HepG2 (cell line): ENCODE data around the gene CRYAB. TPM values are rescaled to one million over a fixed set of nuclear protein-coding genes. Genes with fewer than 3 reads are reported as not detected.

Source experiments
- ATAC-seq: fragments of 200-7000 bp; cut with Tn5 transposase; 3 replicates; pipeline ENCODE4 v1.9.1; 2020; ENCODE audit warnings: mild to moderate bottlenecking, moderate library complexity
- BruUV-seq: library from RNA; stranded (reverse); fragments of 400-500 nt; replicated peaks from 2 replicates; lab custom pipeline; 2021; lab: Mats Ljungman, UMichigan
- CTCF ChIA-PET: fragments of 300-600 bp; formaldehyde crosslinking; extraction: SDS; loops from one replicate; lab custom pipeline; 2021; ENCODE audit warnings: low total read pairs, inconsistent platforms, low intra/inter-chr PET ratio; lab: Yijun Ruan, JAX
- POLR2A ChIA-PET: fragments of 350-600 bp; sonication (Branson Sonifier 250); formaldehyde crosslinking; loops from one replicate; lab custom pipeline; 2020; ENCODE audit warnings: antibody characterized with exemption, inconsistent platforms; lab: Yijun Ruan, JAX
- DNase-seq: peaks from one replicate; pipeline ENCODE4 v3.0.0-alpha.2; 2015; ENCODE audit warnings: low spot score
- FAIRE-seq: peaks from 3 replicates; lab custom pipeline; 2011; peaks lifted over from hg19 to GRCh38; lab: Jason Lieb, UNC
- H2AFZ ChIP-seq: one replicate; pipeline ENCODE4 v1.6.1; 2011; ENCODE audit warnings: low read length, inconsistent platforms
- H3K27ac ChIP-seq: fragments of 300-600 bp; 3 replicates; pipeline ENCODE4 v1.8.0; 2011; ENCODE audit warnings: mixed run types, mild to moderate bottlenecking, mixed read lengths, low read length, inconsistent platforms; ENCODE audit not compliant: insufficient read depth; ENCODE audit errors: extremely low read length
- H3K27me3 ChIP-seq, 2 experiments: fragments of 200-600 bp in 1 of 2; 2 replicates in 1 of 2; 3 replicates in 1 of 2; pipeline versions ENCODE4 v1.6.0 to v1.8.0; 2011; ENCODE audit warnings: low read length in 2 of 2, mild to moderate bottlenecking in 2 of 2, moderate library complexity in 2 of 2, inconsistent platforms in 1 of 2; ENCODE audit not compliant: insufficient read depth in 2 of 2, control insufficient read depth in 1 of 2
- H3K36me3 ChIP-seq, 2 experiments: fragments of 200-600 bp in 1 of 2; replicated peaks in 1 of 2; 2 replicates in 1 of 2; 3 replicates in 1 of 2; pipeline versions ENCODE4 v1.5.1 to v1.8.0; 2011; ENCODE audit warnings: low read length in 2 of 2, inconsistent platforms in 1 of 2; ENCODE audit not compliant: insufficient read depth in 2 of 2, control insufficient read depth in 1 of 2
- H3K4me1 ChIP-seq: 2 replicates; pipeline ENCODE4 v1.5.1; 2012; ENCODE audit warnings: low read length, inconsistent platforms; ENCODE audit not compliant: insufficient read depth
- H3K4me2 ChIP-seq: 2 replicates; pipeline ENCODE4 v1.6.0; 2011; ENCODE audit warnings: low read depth, low read length, inconsistent platforms
- H3K4me3 ChIP-seq, 3 experiments: fragments of 200-600 bp in 1 of 3; sonication (generic), shearing (Covaris generic) in 1 of 3; replicated peaks in 1 of 3; 2 replicates each; pipeline ENCODE4 v1.5.1; 2011 to 2016; ENCODE audit warnings: low read length in 3 of 3, inconsistent platforms in 2 of 3, low read depth in 2 of 3, mild to moderate bottlenecking in 2 of 3, control low read depth in 1 of 3, mixed read lengths in 1 of 3; ENCODE audit not compliant: insufficient read depth in 1 of 3
- H3K79me2 ChIP-seq: one replicate; pipeline ENCODE4 v1.6.1; 2011; ENCODE audit warnings: low read length, inconsistent platforms; ENCODE audit not compliant: insufficient read depth
- H3K9ac ChIP-seq: 2 replicates; pipeline ENCODE4 v1.6.0; 2011; ENCODE audit warnings: mild to moderate bottlenecking, low read depth, low read length, inconsistent platforms; ENCODE audit not compliant: insufficient read depth
- H3K9me3 ChIP-seq: 2 replicates; pipeline ENCODE4 v1.5.1; 2012; ENCODE audit warnings: mild to moderate bottlenecking, low read length
- H4K20me1 ChIP-seq: 2 replicates; pipeline ENCODE4 v1.6.0; 2011; ENCODE audit warnings: inconsistent platforms, mild to moderate bottlenecking, low read length, moderate library complexity; ENCODE audit not compliant: insufficient read depth
- CBX1 ChIP-seq: IDR thresholded peaks from one replicate; pipeline ENCODE4 v1.6.1; 2016; ENCODE audit warnings: antibody characterized with exemption, low read depth
- MEIS2 ChIP-seq: sonication (generic); formaldehyde crosslinking; IDR thresholded peaks from 2 replicates; pipeline ENCODE4 v1.9.0; 2021; ENCODE audit warnings: mild to moderate bottlenecking, missing genetic modification reagents
- MXD4 ChIP-seq: IDR thresholded peaks from 2 replicates; pipeline ENCODE4 v1.6.1; 2016; ENCODE audit warnings: mild to moderate bottlenecking, missing biosample characterization, missing genetic modification reagents
- NFATC3 ChIP-seq: sonication (generic); formaldehyde crosslinking; IDR thresholded peaks from 2 replicates; pipeline ENCODE4 v1.5.1; 2020; ENCODE audit warnings: mild to moderate bottlenecking, missing genetic modification reagents
- NFE2 ChIP-seq: sonication (generic); formaldehyde crosslinking; IDR thresholded peaks from 2 replicates; pipeline ENCODE4 v1.4.0; 2020; ENCODE audit warnings: missing genetic modification reagents
- PRMT3 ChIP-seq: sonication (generic); formaldehyde crosslinking; IDR thresholded peaks from 2 replicates; pipeline ENCODE4 v1.8.1; 2022; ENCODE audit warnings: low read depth, mild to moderate bottlenecking, moderate library complexity, missing genetic modification reagents, borderline replicate concordance
- REXO4 ChIP-seq: sonication (generic); formaldehyde crosslinking; IDR thresholded peaks from 2 replicates; pipeline ENCODE4 v1.8.0; 2022; ENCODE audit warnings: missing genetic modification reagents, mild to moderate bottlenecking, borderline replicate concordance
- SALL1 ChIP-seq: sonication (generic); formaldehyde crosslinking; IDR thresholded peaks from 2 replicates; pipeline ENCODE4 v1.8.0; 2022; ENCODE audit warnings: mild to moderate bottlenecking, missing genetic modification reagents
- ZNF629 ChIP-seq: sonication (generic); formaldehyde crosslinking; conservative IDR thresholded peaks from 2 replicates; pipeline ENCODE4 v1.5.0; 2020; ENCODE audit warnings: missing genetic modification reagents
- ZNF772 ChIP-seq: sonication (generic); formaldehyde crosslinking; IDR thresholded peaks from 2 replicates; pipeline ENCODE4 v1.5.0; 2020; ENCODE audit warnings: mild to moderate bottlenecking, missing genetic modification reagents
- WGBS: methylation state at CpG from one replicate; pipeline ENCODE4 v1.1.6; 2017; ENCODE audit warnings: low lambda C conversion rate; 5-methylcytosine and 5-hydroxymethylcytosine counted together
- in situ Hi-C: cut with HindIII; loops from 2 replicates; pipeline ENCODE4 v1.10.0; 2017; ENCODE audit warnings: low pct_unique_long_range_greater_than_20kb; ENCODE audit not compliant: extremely low pct_ligation_motif_present
- intact Hi-C: fragments of 100-400 bp; cut with micrococcal nuclease; formaldehyde crosslinking; loops from one replicate; pipeline ENCODE4 v1.10.0; 2022; ENCODE audit not compliant: unreplicated experiment
- polyA plus RNA-seq, 8 experiments: library from polyadenylated mRNA; depleted of rRNA in 3 of 8; stranded (reverse) in 7 of 8; unstranded in 1 of 8; fragments of >200 nt; fragmentation: Illumina TruSeq in 4 of 8; extraction: Trizol in 4 of 8; gene quantifications; 2 replicates each; pipeline versions ENCODE4 v1.2.1 to v1.2.3, GENCODE V29; 2011 to 2016; ENCODE audit warnings: low read depth in 4 of 8, missing spikeins in 1 of 8, mixed read lengths in 1 of 8; ENCODE audit not compliant: insufficient read depth in 1 of 8
- small RNA-seq, 3 experiments: library from RNA; depleted of rRNA; stranded (forward); fragments of <200 nt; gene quantifications; one replicate each; pipeline ENCODE3, GENCODE V24; 2012; ENCODE audit warnings: low read depth in 2 of 3, low replicate concordance in 1 of 3; ENCODE audit not compliant: insufficient read length in 3 of 3, insufficient read depth in 2 of 3
- total RNA-seq, 5 experiments: library from RNA; depleted of rRNA; stranded (reverse); fragments of >200 nt; fragmentation: Illumina TruSeq; extraction: Trizol; gene quantifications; 2 replicates each; pipeline ENCODE4 v1.2.3, GENCODE V29; 2016; ENCODE audit warnings: low read depth in 1 of 5
- TF ChIP-seq, protein P1 (sequence below): sonication (generic); formaldehyde crosslinking; IDR thresholded peaks from 2 replicates; pipeline ENCODE4 v1.4.0; 2020; ENCODE audit warnings: mild to moderate bottlenecking, missing genetic modification reagents

Gene CRYAB
- total and polyA plus RNA-seq, 2 of the 13 experiments (the other 11 are each of a cell fraction or from before 2014, with no cell fraction given) = 0.55 to 1.1 TPM

DNA sequence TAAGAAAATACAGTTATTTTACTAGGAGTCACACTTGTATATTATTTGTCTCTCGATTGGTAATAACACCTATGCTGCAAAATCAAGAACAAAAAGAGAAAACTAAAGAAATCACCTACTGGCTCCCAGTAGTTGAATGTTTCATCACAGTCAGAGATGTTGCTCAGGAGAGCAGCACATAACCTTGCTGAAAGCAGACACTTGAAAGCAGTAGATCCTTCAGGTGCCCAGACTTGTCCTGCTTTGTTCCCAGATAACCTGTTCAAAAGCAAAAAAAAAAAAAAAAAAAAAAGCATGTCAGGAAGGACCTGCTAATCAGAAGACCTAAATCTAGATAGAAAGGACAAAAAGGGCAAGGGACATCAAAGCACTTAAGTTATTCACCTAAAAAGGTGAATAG is 41.5 kb downstream of the CRYAB start:
- H4K20me1 ChIP-seq = no peaks in the 10 kb centered on the region
- H3K79me2 ChIP-seq = peaks cover 4% of the 10 kb centered on the region
- H3K36me3 ChIP-seq = peaks cover 7 to 32% of the 10 kb centered on the region in 2 experiments
- FAIRE-seq (no peak), ATAC-seq (no peak), DNase-seq (no peak)
- peak overlapping the region; percentile 97 for H3K4me2 ChIP-seq
- CTCF ChIA-PET = no interaction called here
- 66% methylated on average over 1 of the region's 1 CpG for WGBS
- in situ Hi-C loops = no loop called here
- H3K27ac ChIP-seq = peak overlapping the region; percentile 92
- H2AFZ ChIP-seq = no peak overlapping the region
- H3K4me3 ChIP-seq = peak overlapping the region; percentile 94 to 98 (median 95); a peak in 5 of 6 replicates
- H3K4me1 ChIP-seq = peaks cover 24% of the 10 kb centered on the region
- POLR2A ChIA-PET = interaction anchor here (0.9 to 2.8 kb wide), 12 partner anchors 10 to 136 kb away, joined by 3 to 21 read pairs (median 6); partner anchors contain the start of genes C11orf52, CFAP68, DIXDC1 and PPP2R1B
- no peaks in the 10 kb centered on the region for H3K27me3 ChIP-seq
- no peak for TF ChIP-seq PRMT3 (CRISPR knock-in tag)
- TF ChIP-seq MXD4 = no peak
- no peak for TF ChIP-seq ZNF629
- TF ChIP-seq NFATC3 = no peak
- no peak for TF ChIP-seq MEIS2 (CRISPR knock-in tag)
- no peak for TF ChIP-seq REXO4 (CRISPR knock-in tag)
- no peak for TF ChIP-seq ZNF772 (CRISPR knock-in tag)
- no peak for TF ChIP-seq CBX1
- TF ChIP-seq SALL1 (CRISPR knock-in tag) = no peak
- BruUV-seq = no TSS peak
- intact Hi-C loops = no loop called here
- H3K9me3 ChIP-seq = no peaks in the 10 kb centered on the region
- H3K9ac ChIP-seq = peak overlapping the region; percentile 92

GRCh38 chr11:111860257-111860656 is 51.3 kb downstream of the CRYAB start:
- no peaks in the 10 kb centered on the region for H3K27me3 ChIP-seq
- H3K4me2 ChIP-seq = no peak overlapping the region
- 94% methylated on average over 3 of the region's 3 CpGs for WGBS
- no peaks in the 10 kb centered on the region for H3K79me2 ChIP-seq
- in situ Hi-C loops = no loop called here
- 0 out of 2 replicates have a peak, but pooled peaks cover 8% of the 10 kb centered on the region for H3K4me1 ChIP-seq
- ATAC-seq (no peak), DNase-seq (no peak), FAIRE-seq (no peak)
- H3K36me3 ChIP-seq = peaks cover 2 to 46% of the 10 kb centered on the region in 2 experiments; a peak in 3 of 5 replicates
- TF ChIP-seq, protein P1, sequence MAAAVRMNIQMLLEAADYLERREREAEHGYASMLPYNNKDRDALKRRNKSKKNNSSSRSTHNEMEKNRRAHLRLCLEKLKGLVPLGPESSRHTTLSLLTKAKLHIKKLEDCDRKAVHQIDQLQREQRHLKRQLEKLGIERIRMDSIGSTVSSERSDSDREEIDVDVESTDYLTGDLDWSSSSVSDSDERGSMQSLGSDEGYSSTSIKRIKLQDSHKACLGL (CRISPR knock-in tag) = no peak
- TF ChIP-seq NFE2 (CRISPR knock-in tag) = no peak
- no peak overlapping the region for H3K9ac ChIP-seq
- H4K20me1 ChIP-seq = no peaks in the 10 kb centered on the region
- no TSS peak for BruUV-seq
- no peak overlapping the region for H3K4me3 ChIP-seq
- ChIA-PET POLR2A (no interaction called here), CTCF (no interaction called here)
- intact Hi-C loops = no loop called here
- no peak overlapping the region for H3K27ac ChIP-seq
- H3K9me3 ChIP-seq = no peaks in the 10 kb centered on the region
- no peak overlapping the region for H2AFZ ChIP-seq

Small RNA genes within 50 kb of the gene (small RNA-seq; reads per million reads assigned to genes)
- gene C11orf52 (0 reads per million in 3 experiments), gene GNG5P3 (0 reads per million in 3 experiments), gene RNA5SP351 (0 reads per million in 3 experiments), gene RPL37AP8 (0 reads per million in 3 experiments)

Other genes with a start within 250 kb of the CRYAB start
- gene PPP2R1B, start 145.4 kb downstream of the CRYAB start, total RNA-seq (2016; rRNA removed; fragmentation: Illumina TruSeq; extraction: Trizol) = 56.8 and 93.9 TPM in 2 replicates
- 20.9 and 22.1 TPM in 2 replicates for gene PPP2R1B, start 145.4 kb downstream of the CRYAB start, polyA plus RNA-seq (2011; rRNA removed)
- 24.4 and 39.4 TPM in 2 replicates for gene ALG9, start 40.2 kb downstream of the CRYAB start, total RNA-seq (2016; rRNA removed; fragmentation: Illumina TruSeq; extraction: Trizol)
- gene ALG9, start 40.2 kb downstream of the CRYAB start, polyA plus RNA-seq (2011; rRNA removed) = 33.8 and 40.6 TPM in 2 replicates
- 3.4 and 5.5 TPM in 2 replicates for gene FDXACB1, start 32.6 kb downstream of the CRYAB start, total RNA-seq (2016; rRNA removed; fragmentation: Illumina TruSeq; extraction: Trizol)
- gene FDXACB1, start 32.6 kb downstream of the CRYAB start, polyA plus RNA-seq (2011; rRNA removed) = 1.1 and 1.2 TPM in 2 replicates
- 22.2 and 23.9 TPM in 2 replicates for gene CFAP68, start 32.2 kb downstream of the CRYAB start, total RNA-seq (2016; rRNA removed; fragmentation: Illumina TruSeq; extraction: Trizol)
- gene CFAP68, start 32.2 kb downstream of the CRYAB start, polyA plus RNA-seq (2011; rRNA removed) = 25.6 and 26.3 TPM in 2 replicates
- not detected in 2 replicates for gene HSPB2, start 964 bp upstream of the CRYAB start, total RNA-seq (2016; rRNA removed; fragmentation: Illumina TruSeq; extraction: Trizol)
- 0.04 TPM in 1 of 2 replicates, not detected in the other for gene HSPB2, start 964 bp upstream of the CRYAB start, polyA plus RNA-seq (2011; rRNA removed)
- gene C11orf52, start 7.1 kb upstream of the CRYAB start, total RNA-seq (2016; rRNA removed; fragmentation: Illumina TruSeq; extraction: Trizol) = 7.4 and 10.5 TPM in 2 replicates
- gene C11orf52, start 7.1 kb upstream of the CRYAB start, polyA plus RNA-seq (2011; rRNA removed) = 11.0 and 16.5 TPM in 2 replicates
- 25.0 and 29.7 TPM in 2 replicates for gene DIXDC1, start 25.6 kb upstream of the CRYAB start, total RNA-seq (2016; rRNA removed; fragmentation: Illumina TruSeq; extraction: Trizol)
- 7.8 and 10.4 TPM in 2 replicates for gene DIXDC1, start 25.6 kb upstream of the CRYAB start, polyA plus RNA-seq (2011; rRNA removed)
- gene DLAT, start 113.6 kb upstream of the CRYAB start, total RNA-seq (2016; rRNA removed; fragmentation: Illumina TruSeq; extraction: Trizol) = 62.2 and 73.2 TPM in 2 replicates
- 21.5 and 26.4 TPM in 2 replicates for gene DLAT, start 113.6 kb upstream of the CRYAB start, polyA plus RNA-seq (2011; rRNA removed)
- gene PIH1D2, start 162.2 kb upstream of the CRYAB start, total RNA-seq (2016; rRNA removed; fragmentation: Illumina TruSeq; extraction: Trizol) = 2.7 and 2.8 TPM in 2 replicates
- gene PIH1D2, start 162.2 kb upstream of the CRYAB start, polyA plus RNA-seq (2011; rRNA removed) = 0.49 and 0.61 TPM in 2 replicates
- gene NKAPD1, start 162.5 kb upstream of the CRYAB start, total RNA-seq (2016; rRNA removed; fragmentation: Illumina TruSeq; extraction: Trizol) = 22.5 and 31.8 TPM in 2 replicates
- gene NKAPD1, start 162.5 kb upstream of the CRYAB start, polyA plus RNA-seq (2011; rRNA removed) = 8.3 and 11.2 TPM in 2 replicates
- 98.3 and 125 TPM in 2 replicates for gene TIMM8B, start 175.0 kb upstream of the CRYAB start, total RNA-seq (2016; rRNA removed; fragmentation: Illumina TruSeq; extraction: Trizol)
- 84.5 and 87.5 TPM in 2 replicates for gene TIMM8B, start 175.0 kb upstream of the CRYAB start, polyA plus RNA-seq (2011; rRNA removed)
- 123 and 187 TPM in 2 replicates for gene SDHD, start 175.1 kb upstream of the CRYAB start, total RNA-seq (2016; rRNA removed; fragmentation: Illumina TruSeq; extraction: Trizol)
- gene SDHD, start 175.1 kb upstream of the CRYAB start, polyA plus RNA-seq (2011; rRNA removed) = 117 and 131 TPM in 2 replicates